ENCODE results near the gene EXOC2. TPM values are rescaled to one million over a fixed set of nuclear protein-coding genes. Genes with fewer than 3 reads are reported as not detected.
A peak's percentile ranks its signal among the peaks of the same experiment; 100 is the strongest.

Gene EXOC2
- total and polyA plus RNA-seq, 10 of the 15 experiments (the other 5 are each of a cell fraction or from before 2014, with no cell fraction given) = 8.7 to 32.8 (median 20.7) TPM

GRCh38 chr6:641225-641985, 51.5 kb downstream of the EXOC2 start:
- Histone ChIP-seq H3K36me3 (ENCODE audit: control insufficient read depth in 2 of 2, insufficient read depth in 2 of 2, low read length in 1 of 2) (no peaks in the 10 kb centered on the region; a peak in 1 of 4 replicates), H3K4me2 (ENCODE audit: control insufficient read depth, insufficient read depth) (no peak overlapping the region), H4K20me1 (ENCODE audit: control insufficient read depth, insufficient read depth) (no peaks in the 10 kb centered on the region), H3K79me2 (ENCODE audit: control insufficient read depth, insufficient read depth, low read length) (no peaks in the 10 kb centered on the region; the same call in 1 of the 2 replicates), H3K9ac (ENCODE audit: control insufficient read depth, insufficient read depth, low read length) (no peak overlapping the region), H3K27ac (ENCODE audit: control insufficient read depth, insufficient read depth) (no peak overlapping the region), H3K4me3 (no peak overlapping the region), H3K27me3 (replicated peaks in 1 of 2; ENCODE audit: control insufficient read depth in 2 of 2, insufficient read depth in 2 of 2, low read length in 1 of 2) (no peaks in the 10 kb centered on the region), H2AFZ (ENCODE audit: control insufficient read depth, low read depth, low read length) (no peak overlapping the region), H3K9me3 (replicated peaks; ENCODE audit: control insufficient read depth, insufficient read depth, low read length) (no peaks in the 10 kb centered on the region), H3K4me1 (ENCODE audit: control insufficient read depth, insufficient read depth, low read length) (peaks cover 5% of the 10 kb centered on the region; the same call in 1 of the 2 replicates)
- BruUV-seq (replicated peaks) = no TSS peak
- ATAC-seq (no peak), FAIRE-seq (no peak), DNase-seq (ENCODE audit: low read depth, low spot score) (no peak)
- ChIA-PET CTCF (interaction anchor here (1.6 kb wide), 1 partner anchor 9 kb away, joined by 4 read pairs; no protein-coding TSS in a partner anchor), POLR2A (no interaction called here), SMC1A (ENCODE audit: uncharacterized antibody, unreplicated experiment) (no interaction called here), RAD21 (ENCODE audit: unreplicated experiment) (no interaction called here)
- 90% methylated on average over 8 of the region's 8 CpGs for WGBS (ENCODE audit: insufficient coverage, insufficient replicate concordance, low lambda C conversion rate, missing lambda C conversion rate)
- in situ Hi-C loops (cut with MboI) = no loop called here
- no peak for TF ChIP-seq STAT3 (IDR thresholded peaks at IDR 0.05; ENCODE audit: low read depth, low read length)
- no peak for TF ChIP-seq ZNF384 (IDR thresholded peaks at IDR 0.05; ENCODE audit: borderline replicate concordance, low read depth, low read length)
- TF ChIP-seq RELA (IDR thresholded peaks at IDR 0.05; ENCODE audit: borderline replicate concordance, partially characterized antibody) = no peak
- intact Hi-C loops (cut with micrococcal nuclease; ENCODE audit: unreplicated experiment) = no loop called here

- peak; percentile 80 for ATAC-seq
- DNase-seq (ENCODE audit: low read depth, low spot score) = peak; percentile 32
- ChIA-PET POLR2A (no interaction called here), RAD21 (ENCODE audit: unreplicated experiment) (no interaction called here), CTCF (interaction anchor here (1.0 to 1.9 kb wide), 4 partner anchors 14 to 74 kb away, joined by 3 to 5 read pairs (median 3); no protein-coding TSS in a partner anchor), SMC1A (ENCODE audit: uncharacterized antibody, unreplicated experiment) (interaction anchor here (0.7 to 1.5 kb wide), 6 partner anchors 14 to 47 kb away, joined by 3 to 5 read pairs (median 4); no protein-coding TSS in a partner anchor)
- intact Hi-C loops (cut with micrococcal nuclease; ENCODE audit: unreplicated experiment) (no loop called here), in situ Hi-C loops (cut with MboI) (no loop called here)
- Histone ChIP-seq H3K79me2 (ENCODE audit: control insufficient read depth, insufficient read depth, low read length) (no peaks in the 10 kb centered on the region; the same call in 1 of the 2 replicates), H3K36me3 (ENCODE audit: control insufficient read depth in 2 of 2, insufficient read depth in 2 of 2, low read length in 1 of 2) (no peaks in the 10 kb centered on the region; a peak in 1 of 4 replicates), H3K9ac (ENCODE audit: control insufficient read depth, insufficient read depth, low read length) (no peak overlapping the region), H3K27me3 (replicated peaks in 1 of 2; ENCODE audit: control insufficient read depth in 2 of 2, insufficient read depth in 2 of 2, low read length in 1 of 2) (no peaks in the 10 kb centered on the region), H3K9me3 (replicated peaks; ENCODE audit: control insufficient read depth, insufficient read depth, low read length) (no peaks in the 10 kb centered on the region), H2AFZ (ENCODE audit: control insufficient read depth, low read depth, low read length) (no peak overlapping the region), H3K4me3 (no peak overlapping the region), H3K4me2 (ENCODE audit: control insufficient read depth, insufficient read depth) (no peak overlapping the region), H3K4me1 (ENCODE audit: control insufficient read depth, insufficient read depth, low read length) (peaks cover 8% of the 10 kb centered on the region), H3K27ac (ENCODE audit: control insufficient read depth, insufficient read depth) (no peak overlapping the region), H4K20me1 (ENCODE audit: control insufficient read depth, insufficient read depth) (no peaks in the 10 kb centered on the region)
- WGBS (ENCODE audit: insufficient coverage, insufficient replicate concordance, low lambda C conversion rate, missing lambda C conversion rate) = 3% methylated on average over 5 of the region's 5 CpGs
- BruUV-seq (replicated peaks) = no TSS peak
- no peak for FAIRE-seq
- TF ChIP-seq IKZF1 (conservative IDR thresholded peaks at IDR 0.05) (no peak), EGR1 (IDR thresholded peaks at IDR 0.05; ENCODE audit: borderline replicate concordance in 1 of 2, low read depth in 2 of 2, low read length in 2 of 2) (no peak), POLR2AphosphoS2 (IDR thresholded peaks at IDR 0.05; ENCODE audit: low read depth, low read length) (no peak), RCOR1 (conservative IDR thresholded peaks at IDR 0.05; ENCODE audit: low read depth, low read length) (no peak), YBX1 (IDR thresholded peaks at IDR 0.05) (no peak), BMI1 (IDR thresholded peaks at IDR 0.05; ENCODE audit: borderline replicate concordance) (no peak)
- TF ChIP-seq, protein P1, sequence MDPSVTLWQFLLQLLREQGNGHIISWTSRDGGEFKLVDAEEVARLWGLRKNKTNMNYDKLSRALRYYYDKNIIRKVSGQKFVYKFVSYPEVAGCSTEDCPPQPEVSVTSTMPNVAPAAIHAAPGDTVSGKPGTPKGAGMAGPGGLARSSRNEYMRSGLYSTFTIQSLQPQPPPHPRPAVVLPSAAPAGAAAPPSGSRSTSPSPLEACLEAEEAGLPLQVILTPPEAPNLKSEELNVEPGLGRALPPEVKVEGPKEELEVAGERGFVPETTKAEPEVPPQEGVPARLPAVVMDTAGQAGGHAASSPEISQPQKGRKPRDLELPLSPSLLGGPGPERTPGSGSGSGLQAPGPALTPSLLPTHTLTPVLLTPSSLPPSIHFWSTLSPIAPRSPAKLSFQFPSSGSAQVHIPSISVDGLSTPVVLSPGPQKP (IDR thresholded peaks at IDR 0.05; ENCODE audit: low read depth, low read length) = no peak
- TF ChIP-seq, protein P2, sequence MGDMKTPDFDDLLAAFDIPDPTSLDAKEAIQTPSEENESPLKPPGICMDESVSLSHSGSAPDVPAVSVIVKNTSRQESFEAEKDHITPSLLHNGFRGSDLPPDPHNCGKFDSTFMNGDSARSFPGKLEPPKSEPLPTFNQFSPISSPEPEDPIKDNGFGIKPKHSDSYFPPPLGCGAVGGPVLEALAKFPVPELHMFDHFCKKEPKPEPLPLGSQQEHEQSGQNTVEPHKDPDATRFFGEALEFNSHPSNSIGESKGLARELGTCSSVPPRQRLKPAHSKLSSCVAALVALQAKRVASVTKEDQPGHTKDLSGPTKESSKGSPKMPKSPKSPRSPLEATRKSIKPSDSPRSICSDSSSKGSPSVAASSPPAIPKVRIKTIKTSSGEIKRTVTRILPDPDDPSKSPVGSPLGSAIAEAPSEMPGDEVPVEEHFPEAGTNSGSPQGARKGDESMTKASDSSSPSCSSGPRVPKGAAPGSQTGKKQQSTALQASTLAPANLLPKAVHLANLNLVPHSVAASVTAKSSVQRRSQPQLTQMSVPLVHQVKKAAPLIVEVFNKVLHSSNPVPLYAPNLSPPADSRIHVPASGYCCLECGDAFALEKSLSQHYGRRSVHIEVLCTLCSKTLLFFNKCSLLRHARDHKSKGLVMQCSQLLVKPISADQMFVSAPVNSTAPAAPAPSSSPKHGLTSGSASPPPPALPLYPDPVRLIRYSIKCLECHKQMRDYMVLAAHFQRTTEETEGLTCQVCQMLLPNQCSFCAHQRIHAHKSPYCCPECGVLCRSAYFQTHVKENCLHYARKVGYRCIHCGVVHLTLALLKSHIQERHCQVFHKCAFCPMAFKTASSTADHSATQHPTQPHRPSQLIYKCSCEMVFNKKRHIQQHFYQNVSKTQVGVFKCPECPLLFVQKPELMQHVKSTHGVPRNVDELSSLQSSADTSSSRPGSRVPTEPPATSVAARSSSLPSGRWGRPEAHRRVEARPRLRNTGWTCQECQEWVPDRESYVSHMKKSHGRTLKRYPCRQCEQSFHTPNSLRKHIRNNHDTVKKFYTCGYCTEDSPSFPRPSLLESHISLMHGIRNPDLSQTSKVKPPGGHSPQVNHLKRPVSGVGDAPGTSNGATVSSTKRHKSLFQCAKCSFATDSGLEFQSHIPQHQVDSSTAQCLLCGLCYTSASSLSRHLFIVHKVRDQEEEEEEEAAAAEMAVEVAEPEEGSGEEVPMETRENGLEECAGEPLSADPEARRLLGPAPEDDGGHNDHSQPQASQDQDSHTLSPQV (IDR thresholded peaks at IDR 0.05) = no peak
These were observed 56.5 kb downstream of the EXOC2 start for GRCh38 chr6:636488-636887.
